Uterus (tissue), 2 donors: ENCODE results near the gene SACM1L.

Experiments used
- POLR2A ChIP-seq, 2 donors: fragments of 450-650 bp; IDR thresholded peaks; one replicate each; pipeline ENCODE4 v1.6.1; 2016; ENCODE audit warnings: antibody characterized with exemption in 2 of 2, mild to moderate bottlenecking in 1 of 2, moderate library complexity in 1 of 2
- TF ChIP-seq, protein P1 (sequence below), 4 experiments: fragments of 200-600 bp in 2 of 4; fragments of 450-650 bp in 2 of 4; sonication (generic) in 2 of 4; IDR thresholded peaks; one replicate each; pipeline ENCODE4 v1.5.1; 2016 to 2019; ENCODE audit warnings: antibody characterized with exemption in 4 of 4, mild to moderate bottlenecking in 2 of 4, moderate library complexity in 1 of 4

DNA sequence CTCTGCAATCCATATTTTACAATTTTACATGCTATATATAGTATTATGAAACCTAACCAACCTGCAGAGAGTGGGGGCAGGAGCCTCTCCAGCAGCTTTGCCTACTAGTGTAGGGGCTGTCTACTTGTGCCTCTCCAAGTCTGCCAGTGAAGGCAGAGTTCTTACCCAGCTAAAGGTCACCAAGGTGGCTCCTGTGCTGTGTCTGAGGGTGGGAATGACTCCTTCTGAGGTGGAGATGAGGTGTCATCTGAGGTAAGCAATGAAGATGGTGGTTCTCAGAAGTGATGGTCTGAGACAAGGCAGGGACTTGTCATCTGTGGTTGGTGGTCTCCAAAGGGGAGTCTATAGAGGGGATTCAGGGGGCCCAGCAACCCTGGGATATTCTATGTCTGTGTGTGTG, 47.5 kb downstream of the SACM1L start:
- TF ChIP-seq POLR2A (IDR thresholded peaks at IDR 0.05), result no peak
- TF ChIP-seq, protein P1, sequence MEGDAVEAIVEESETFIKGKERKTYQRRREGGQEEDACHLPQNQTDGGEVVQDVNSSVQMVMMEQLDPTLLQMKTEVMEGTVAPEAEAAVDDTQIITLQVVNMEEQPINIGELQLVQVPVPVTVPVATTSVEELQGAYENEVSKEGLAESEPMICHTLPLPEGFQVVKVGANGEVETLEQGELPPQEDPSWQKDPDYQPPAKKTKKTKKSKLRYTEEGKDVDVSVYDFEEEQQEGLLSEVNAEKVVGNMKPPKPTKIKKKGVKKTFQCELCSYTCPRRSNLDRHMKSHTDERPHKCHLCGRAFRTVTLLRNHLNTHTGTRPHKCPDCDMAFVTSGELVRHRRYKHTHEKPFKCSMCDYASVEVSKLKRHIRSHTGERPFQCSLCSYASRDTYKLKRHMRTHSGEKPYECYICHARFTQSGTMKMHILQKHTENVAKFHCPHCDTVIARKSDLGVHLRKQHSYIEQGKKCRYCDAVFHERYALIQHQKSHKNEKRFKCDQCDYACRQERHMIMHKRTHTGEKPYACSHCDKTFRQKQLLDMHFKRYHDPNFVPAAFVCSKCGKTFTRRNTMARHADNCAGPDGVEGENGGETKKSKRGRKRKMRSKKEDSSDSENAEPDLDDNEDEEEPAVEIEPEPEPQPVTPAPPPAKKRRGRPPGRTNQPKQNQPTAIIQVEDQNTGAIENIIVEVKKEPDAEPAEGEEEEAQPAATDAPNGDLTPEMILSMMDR (IDR thresholded peaks at IDR 0.05), result no peak
